Sigmoid colon (tissue), 4 donors: ENCODE data around the gene JAKMIP2.

ENCODE experiments used
- EP300 ChIP-seq, 4 donors: sonication (generic); formaldehyde crosslinking; IDR thresholded peaks; one replicate each; pipeline ENCODE4 v1.6.1; 2017; ENCODE audit warnings: antibody characterized with exemption in 4 of 4
- POLR2A ChIP-seq, 2 donors: fragments of 450-650 bp; IDR thresholded peaks; one replicate each; pipeline ENCODE4 v1.6.1; 2016; ENCODE audit warnings: antibody characterized with exemption in 2 of 2, mild to moderate bottlenecking in 2 of 2, moderate library complexity in 2 of 2
- TF ChIP-seq, protein P1 (sequence below), 4 experiments: fragments of 450-650 bp in 3 of 4; fragments of 200-600 bp in 1 of 4; IDR thresholded peaks; one replicate each; pipeline ENCODE4 v1.5.1; 2016 to 2019; ENCODE audit warnings: antibody characterized with exemption in 4 of 4, mild to moderate bottlenecking in 3 of 4, moderate library complexity in 2 of 4

DNA sequence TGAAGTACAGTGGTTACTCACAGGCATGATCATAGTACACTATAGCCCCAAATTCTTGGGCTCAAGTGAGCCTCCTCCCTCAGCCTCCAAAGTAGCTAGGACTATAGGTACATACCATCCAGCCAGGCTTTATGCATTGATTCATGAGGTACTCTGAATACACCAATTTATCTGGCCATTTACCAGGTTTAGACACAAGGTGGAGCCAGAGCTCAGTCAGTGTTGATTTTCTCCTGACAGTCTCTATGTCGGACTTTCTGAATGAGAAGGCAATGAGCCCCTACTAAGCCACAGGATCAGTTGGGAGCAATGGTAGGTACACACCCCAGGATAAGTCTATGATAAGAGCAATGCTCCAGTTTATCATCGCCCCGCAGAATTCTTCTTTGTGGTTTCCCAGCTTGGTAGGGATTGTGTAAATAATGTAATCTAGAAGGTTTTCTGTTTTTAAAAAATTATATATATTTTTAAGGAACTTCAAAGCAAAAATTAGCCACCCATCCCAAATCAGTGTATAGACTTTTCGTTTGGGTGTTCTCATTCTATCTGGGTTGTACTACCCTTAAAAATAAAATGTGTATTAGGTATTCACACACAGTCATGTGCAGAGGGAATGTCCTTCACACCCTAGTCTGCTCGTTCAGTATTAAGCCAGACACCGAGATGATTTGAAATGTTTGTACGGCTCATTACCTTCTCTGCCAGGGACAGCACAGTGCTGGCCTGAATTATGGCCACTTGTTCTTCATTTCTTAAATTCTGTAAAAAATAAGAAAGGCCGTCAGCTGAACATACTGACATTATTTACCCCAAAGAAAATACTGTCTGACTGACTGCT, 154.3 kb downstream of the JAKMIP2 start:
- TF ChIP-seq, protein P1, sequence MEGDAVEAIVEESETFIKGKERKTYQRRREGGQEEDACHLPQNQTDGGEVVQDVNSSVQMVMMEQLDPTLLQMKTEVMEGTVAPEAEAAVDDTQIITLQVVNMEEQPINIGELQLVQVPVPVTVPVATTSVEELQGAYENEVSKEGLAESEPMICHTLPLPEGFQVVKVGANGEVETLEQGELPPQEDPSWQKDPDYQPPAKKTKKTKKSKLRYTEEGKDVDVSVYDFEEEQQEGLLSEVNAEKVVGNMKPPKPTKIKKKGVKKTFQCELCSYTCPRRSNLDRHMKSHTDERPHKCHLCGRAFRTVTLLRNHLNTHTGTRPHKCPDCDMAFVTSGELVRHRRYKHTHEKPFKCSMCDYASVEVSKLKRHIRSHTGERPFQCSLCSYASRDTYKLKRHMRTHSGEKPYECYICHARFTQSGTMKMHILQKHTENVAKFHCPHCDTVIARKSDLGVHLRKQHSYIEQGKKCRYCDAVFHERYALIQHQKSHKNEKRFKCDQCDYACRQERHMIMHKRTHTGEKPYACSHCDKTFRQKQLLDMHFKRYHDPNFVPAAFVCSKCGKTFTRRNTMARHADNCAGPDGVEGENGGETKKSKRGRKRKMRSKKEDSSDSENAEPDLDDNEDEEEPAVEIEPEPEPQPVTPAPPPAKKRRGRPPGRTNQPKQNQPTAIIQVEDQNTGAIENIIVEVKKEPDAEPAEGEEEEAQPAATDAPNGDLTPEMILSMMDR (IDR thresholded peaks at IDR 0.05), result peak; percentile 70 to 80 (median 78)
- TF ChIP-seq EP300 (IDR thresholded peaks at IDR 0.05) (no peak), POLR2A (IDR thresholded peaks at IDR 0.05) (no peak)
